IMR-90 (cell line): ENCODE data around the gene TRPC3. TPM values are rescaled to one million over a fixed set of nuclear protein-coding genes. Genes with fewer than 3 reads are reported as not detected.

Source experiments
- ATAC-seq: fragments of 200-7000 bp; cut with Tn5 transposase; 2 replicates; pipeline ENCODE4 v1.9.1; 2020; ENCODE audit warnings: low read depth, mild to moderate bottlenecking, moderate library complexity
- BruUV-seq: library from RNA; stranded (reverse); fragments of 400-500 nt; replicated peaks from 2 replicates; lab custom pipeline; 2021; lab: Mats Ljungman, UMichigan
- CTCF ChIA-PET: fragments of 300-600 bp; formaldehyde crosslinking; extraction: SDS; loops from one replicate; lab custom pipeline; 2021; ENCODE audit warnings: antibody characterized with exemption; lab: Yijun Ruan, JAX
- POLR2A ChIA-PET: fragments of 300-600 bp; sonication (Branson Sonifier 250); formaldehyde crosslinking; loops from one replicate; lab custom pipeline; 2022; ENCODE audit warnings: antibody characterized with exemption; ENCODE audit not compliant: unreplicated experiment; lab: Charles Lee
- DNase-seq: peaks from one replicate; pipeline ENCODE4 v3.0.0; 2013
- H2AFZ ChIP-seq: replicated peaks from 2 replicates; pipeline ENCODE3; 2013; ENCODE audit warnings: low read length, mild to moderate bottlenecking; ENCODE audit not compliant: poor library complexity
- H2AK5ac ChIP-seq: 2 replicates; pipeline ENCODE4 v1.6.1; 2013; ENCODE audit warnings: low read depth, low read length, inconsistent platforms
- H2AK9ac ChIP-seq: replicated peaks from 2 replicates; pipeline ENCODE3; 2013; ENCODE audit warnings: mild to moderate bottlenecking, low read depth, low read length, moderate library complexity; ENCODE audit not compliant: poor library complexity
- H2BK120ac ChIP-seq: 2 replicates; pipeline ENCODE4 v1.6.1; 2013; ENCODE audit warnings: low read depth, low read length, inconsistent platforms
- H2BK15ac ChIP-seq: 3 replicates; pipeline ENCODE4 v1.6.1; 2013; ENCODE audit warnings: low read depth, low read length, inconsistent platforms
- H2BK20ac ChIP-seq: 2 replicates; pipeline ENCODE4 v1.6.1; 2013; ENCODE audit warnings: low read depth, mild to moderate bottlenecking, inconsistent platforms, low read length, moderate library complexity
- H2BK5ac ChIP-seq: 2 replicates; pipeline ENCODE4 v1.6.1; 2013; ENCODE audit warnings: mild to moderate bottlenecking, low read depth, low read length, inconsistent platforms; ENCODE audit not compliant: poor library complexity, severe bottlenecking
- H3K14ac ChIP-seq: replicated peaks from 2 replicates; pipeline ENCODE4 v1.6.1; 2013; ENCODE audit warnings: low read depth, low read length, inconsistent platforms
- H3K18ac ChIP-seq: 2 replicates; pipeline ENCODE4 v1.6.1; 2013; ENCODE audit warnings: low read depth, low read length, control low read depth
- H3K23ac ChIP-seq: 2 replicates; pipeline ENCODE4 v1.6.1; 2013; ENCODE audit warnings: low read depth, low read length, inconsistent platforms
- H3K27ac ChIP-seq: 2 replicates; pipeline ENCODE4 v1.5.1; 2013; ENCODE audit warnings: mild to moderate bottlenecking, control low read depth, low read length; ENCODE audit not compliant: insufficient read depth
- H3K27me3 ChIP-seq: 2 replicates; pipeline ENCODE4 v1.6.1; 2013; ENCODE audit warnings: low read length; ENCODE audit not compliant: control insufficient read depth, insufficient read depth
- H3K36me3 ChIP-seq: 2 replicates; pipeline ENCODE4 v1.6.1; 2013; ENCODE audit warnings: low read length, mixed read lengths; ENCODE audit not compliant: control insufficient read depth, insufficient read depth
- H3K4ac ChIP-seq: 2 replicates; pipeline ENCODE4 v1.6.1; 2013; ENCODE audit warnings: low read depth, low read length, inconsistent platforms
- H3K4me1 ChIP-seq: 2 replicates; pipeline ENCODE4 v1.6.1; 2013; ENCODE audit warnings: low read length, mixed read lengths; ENCODE audit not compliant: control insufficient read depth, insufficient read depth
- H3K4me2 ChIP-seq: 2 replicates; pipeline ENCODE4 v1.6.1; 2013; ENCODE audit warnings: low read depth, mild to moderate bottlenecking, control low read depth, low read length, moderate library complexity
- H3K4me3 ChIP-seq: 2 replicates; pipeline ENCODE4 v1.5.1; 2013; ENCODE audit warnings: low read depth, mild to moderate bottlenecking, control low read depth, low read length, moderate library complexity; ENCODE audit not compliant: insufficient read depth
- H3K56ac ChIP-seq: 2 replicates; pipeline ENCODE4 v1.6.1; 2013; ENCODE audit warnings: low read length, inconsistent platforms; ENCODE audit not compliant: insufficient read depth; ENCODE audit errors: extremely low read depth
- H3K79me1 ChIP-seq, 2 experiments: 2 replicates each; pipeline ENCODE4 v1.6.1; 2013; ENCODE audit warnings: low read length in 2 of 2, inconsistent platforms in 1 of 2, low read depth in 1 of 2
- H3K9ac ChIP-seq: 2 replicates; pipeline ENCODE4 v1.6.1; 2013; ENCODE audit warnings: low read depth, low read length, control low read depth
- H3K9me1 ChIP-seq: 2 replicates; pipeline ENCODE4 v1.6.1; 2013; ENCODE audit warnings: low read length, inconsistent platforms; ENCODE audit not compliant: insufficient read depth
- H3K9me3 ChIP-seq: 2 replicates; pipeline ENCODE4 v1.6.1; 2013; ENCODE audit warnings: low read length; ENCODE audit not compliant: control insufficient read depth, insufficient read depth
- H4K20me1 ChIP-seq: 2 replicates; pipeline ENCODE4 v1.6.1; 2013; ENCODE audit warnings: low read length, inconsistent platforms; ENCODE audit not compliant: insufficient read depth
- H4K5ac ChIP-seq: 2 replicates; pipeline ENCODE4 v1.6.1; 2013; ENCODE audit warnings: mild to moderate bottlenecking, low read depth, low read length, control low read depth
- H4K8ac ChIP-seq, 2 experiments: 2 replicates each; pipeline ENCODE4 v1.6.1; 2013; ENCODE audit warnings: low read depth in 2 of 2, low read length in 2 of 2, control low read depth in 1 of 2, inconsistent platforms in 1 of 2
- H4K91ac ChIP-seq: 2 replicates; pipeline ENCODE4 v1.6.1; 2013; ENCODE audit warnings: low read depth, low read length, inconsistent platforms; ENCODE audit not compliant: insufficient read depth
- BHLHE40 ChIP-seq: fragments of 150-350 bp; IDR thresholded peaks from 2 replicates; pipeline ENCODE4 v1.6.1; 2016; ENCODE audit warnings: mild to moderate bottlenecking, low read depth, low read length
- CHD1 ChIP-seq: IDR thresholded peaks from 2 replicates; pipeline ENCODE4 v1.6.1; 2012; ENCODE audit warnings: low read depth, low read length, improper control_type of control experiment
- FOS ChIP-seq: fragments of 150-350 bp; IDR thresholded peaks from 2 replicates; pipeline ENCODE4 v1.6.1; 2016; ENCODE audit warnings: low read depth, low read length
- MAFK ChIP-seq: IDR thresholded peaks from 2 replicates; pipeline ENCODE4 v1.6.1; 2012; ENCODE audit warnings: low read depth, low read length, improper control_type of control experiment
- MAZ ChIP-seq: IDR thresholded peaks from 2 replicates; pipeline ENCODE4 v1.6.1; 2012; ENCODE audit warnings: low read depth, mild to moderate bottlenecking, low read length, improper control_type of control experiment, moderate library complexity, borderline replicate concordance
- NFE2L2 ChIP-seq: fragments of 150-350 bp; IDR thresholded peaks from 2 replicates; pipeline ENCODE4 v1.6.1; 2016; ENCODE audit warnings: low read depth, mild to moderate bottlenecking, low read length
- POLR2A ChIP-seq: IDR thresholded peaks from 2 replicates; pipeline ENCODE4 v1.6.1; 2012; ENCODE audit warnings: mild to moderate bottlenecking, low read depth, low read length
- RAD21 ChIP-seq: IDR thresholded peaks from 2 replicates; pipeline ENCODE4 v1.6.1; 2012; ENCODE audit warnings: low read length, improper control_type of control experiment
- RCOR1 ChIP-seq: IDR thresholded peaks from 2 replicates; pipeline ENCODE4 v1.6.1; 2012; ENCODE audit warnings: mild to moderate bottlenecking, low read length, improper control_type of control experiment; ENCODE audit not compliant: insufficient replicate concordance
- RFX5 ChIP-seq: IDR thresholded peaks from 2 replicates; pipeline ENCODE4 v1.8.0; 2012; ENCODE audit warnings: low read depth, mild to moderate bottlenecking, low read length, moderate library complexity
- SMC3 ChIP-seq: fragments of 150-350 bp; IDR thresholded peaks from 2 replicates; pipeline ENCODE4 v1.6.1; 2016; ENCODE audit warnings: low read depth, mild to moderate bottlenecking, antibody characterized with exemption, low read length, moderate library complexity
- WGBS, 2 experiments: methylation state at CpG; one replicate each; pipeline versions ENCODE4 v1.1.5 to v1.1.7; 2013; ENCODE audit warnings: missing lambda C conversion rate in 2 of 2; ENCODE audit not compliant: insufficient read length in 1 of 2; ENCODE audit errors: extremely low coverage in 2 of 2; 5-methylcytosine and 5-hydroxymethylcytosine counted together
- dilution Hi-C: fragments of 300-500 bp; cut with HindIII; formaldehyde crosslinking; loops from one replicate; pipeline ENCODE4 v1.14.3; 2018; ENCODE audit warnings: low sequenced_read_pairs; ENCODE audit not compliant: unreplicated experiment
- in situ Hi-C: fragments of 300-500 bp; cut with MboI; formaldehyde crosslinking; loops from 3 replicates; pipeline ENCODE4 v1.14.3; 2019; ENCODE audit warnings: low sequenced_read_pairs, inconsistent platforms, mixed read lengths
- intact Hi-C: fragments of 100-400 bp; cut with micrococcal nuclease; formaldehyde crosslinking; loops from 2 replicates; pipeline ENCODE4 v1.10.0; 2022
- polyA plus RNA-seq, 3 experiments: library from polyadenylated mRNA; depleted of rRNA; stranded (reverse); fragments of >200 nt; gene quantifications; 2 replicates each; pipeline ENCODE4 v1.2.3, GENCODE V29; 2012; ENCODE audit warnings: low replicate concordance in 1 of 3
- total RNA-seq: library from RNA; depleted of rRNA; stranded (reverse); fragments of >200 nt; gene quantifications from 2 replicates; pipeline ENCODE4 v1.2.3, GENCODE V29; 2012
- TF ChIP-seq, protein P1 (sequence below): fragments of 150-350 bp; IDR thresholded peaks from 2 replicates; pipeline ENCODE4 v1.6.1; 2017; ENCODE audit warnings: mild to moderate bottlenecking, antibody characterized with exemption, low read length, low read depth
- TF ChIP-seq, protein P2 (sequence below): fragments of 150-350 bp; IDR thresholded peaks from 2 replicates; pipeline ENCODE4 v1.6.1; 2016; ENCODE audit warnings: low read depth, mild to moderate bottlenecking, low read length, moderate library complexity, borderline replicate concordance

The TRPC3 gene
- total and polyA plus RNA-seq, 2 of the 4 experiments (the other 2 are of a cell fraction), result 1.1 to 2.7 TPM

DNA sequence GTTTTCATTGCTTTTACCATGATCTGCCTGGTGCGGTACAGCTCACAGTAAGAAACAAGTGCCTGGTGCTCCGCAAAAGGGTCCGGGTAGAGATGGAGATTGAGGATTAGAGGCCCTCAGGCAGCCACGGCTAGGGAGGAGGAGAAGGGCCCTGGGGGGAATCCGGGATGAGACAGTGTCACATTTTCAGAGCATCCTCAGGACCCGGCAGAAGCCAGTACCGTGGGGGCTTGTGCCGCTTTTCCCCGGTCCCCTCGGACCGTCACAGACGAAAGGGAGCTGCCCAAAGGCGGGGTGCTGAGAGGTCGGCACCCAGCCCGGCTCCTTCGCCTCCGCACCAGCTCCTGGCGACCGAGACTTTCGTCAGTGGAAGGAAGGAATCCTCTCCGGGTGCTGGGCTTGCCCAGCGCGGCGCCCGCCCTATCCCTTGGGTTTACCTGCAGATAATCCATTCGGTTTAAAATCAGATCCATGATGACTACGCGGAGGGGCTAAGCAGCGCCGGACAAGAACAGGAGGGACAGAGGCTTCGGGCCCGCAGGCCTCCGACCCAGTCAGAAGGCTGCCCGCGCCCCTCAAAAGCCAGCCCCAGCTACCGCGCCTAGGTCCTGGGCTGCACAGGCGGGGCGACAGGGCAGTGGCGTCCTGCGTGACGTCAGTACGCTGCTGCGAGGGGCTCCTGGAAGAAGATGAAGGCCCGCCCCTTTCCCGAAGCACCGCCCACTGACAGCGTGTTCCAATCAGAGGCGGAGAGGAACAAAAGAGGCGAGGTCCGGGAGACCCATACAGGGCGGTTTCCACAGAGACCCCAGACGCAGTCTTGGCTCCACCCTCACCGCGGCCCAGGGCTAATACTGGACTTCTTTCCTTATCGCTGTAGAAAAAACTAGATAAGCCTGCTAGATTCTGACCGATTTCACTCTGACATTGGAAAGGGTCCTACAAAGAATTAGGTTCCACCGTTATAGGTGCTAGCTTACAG lies 81.7 kb downstream of the TRPC3 start, which contains the start of gene BBS7 (continued):
- TF ChIP-seq, protein P1, sequence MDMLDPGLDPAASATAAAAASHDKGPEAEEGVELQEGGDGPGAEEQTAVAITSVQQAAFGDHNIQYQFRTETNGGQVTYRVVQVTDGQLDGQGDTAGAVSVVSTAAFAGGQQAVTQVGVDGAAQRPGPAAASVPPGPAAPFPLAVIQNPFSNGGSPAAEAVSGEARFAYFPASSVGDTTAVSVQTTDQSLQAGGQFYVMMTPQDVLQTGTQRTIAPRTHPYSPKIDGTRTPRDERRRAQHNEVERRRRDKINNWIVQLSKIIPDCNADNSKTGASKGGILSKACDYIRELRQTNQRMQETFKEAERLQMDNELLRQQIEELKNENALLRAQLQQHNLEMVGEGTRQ, result no peak

DNA sequence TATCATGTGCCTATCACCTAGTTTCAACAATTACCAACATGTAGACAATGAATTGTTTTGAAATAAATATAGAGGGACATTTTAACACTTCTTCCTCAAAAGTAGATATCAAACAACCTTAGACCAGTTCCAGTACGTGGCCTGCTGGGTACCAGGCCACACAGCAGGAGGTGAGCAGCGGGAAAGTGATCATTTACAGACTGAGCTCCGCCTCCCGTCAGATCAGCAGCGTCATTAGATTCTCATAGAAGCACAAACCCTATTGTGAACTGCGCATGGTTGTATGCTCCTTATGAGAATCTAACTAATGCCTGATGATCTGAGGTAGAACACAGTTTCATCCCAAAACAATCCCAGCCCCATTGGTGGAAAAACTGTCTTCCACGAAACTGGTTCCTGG lies 88.1 kb downstream of the TRPC3 start:
- Histone ChIP-seq H2BK5ac (no peak overlapping the region), H3K79me1 (peaks cover 6 to 15% of the 10 kb centered on the region in 2 experiments), H2AFZ (no peak overlapping the region), H3K4me1 (no peaks in the 10 kb centered on the region), H2BK20ac (no peak overlapping the region), H3K4me3 (no peak overlapping the region), H4K91ac (no peak overlapping the region), H3K27me3 (no peaks in the 10 kb centered on the region), H3K14ac (no peak overlapping the region), H3K56ac (no peak overlapping the region), H3K9ac (no peak overlapping the region), H2AK9ac (no peak overlapping the region), H3K9me1 (no peaks in the 10 kb centered on the region; the same call in 1 of the 2 replicates), H3K4ac (no peak overlapping the region), H3K27ac (no peak overlapping the region), H3K18ac (no peak overlapping the region), H4K8ac (no peak overlapping the region), H3K4me2 (no peak overlapping the region), H2BK15ac (no peak overlapping the region), H3K9me3 (no peaks in the 10 kb centered on the region), H4K5ac (no peak overlapping the region), H4K20me1 (no peaks in the 10 kb centered on the region), H3K36me3 (peaks cover 9% of the 10 kb centered on the region; the same call in 1 of the 2 replicates), H2AK5ac (no peak overlapping the region), H2BK120ac (no peak overlapping the region), H3K23ac (no peak overlapping the region)
- CTCF ChIA-PET, result no interaction called here
- no peak for DNase-seq
- intact Hi-C loops (no loop called here), in situ Hi-C loops (no loop called here), dilution Hi-C loops (no loop called here)
- no TSS peak for BruUV-seq
- POLR2A ChIA-PET, result no interaction called here
- WGBS, 2 experiments, result 80% methylated on average over 4 of the region's 7 CpGs; no CpG with 5 or more reads in 1 of the 2 experiments
- ATAC-seq, result no peak
- TF ChIP-seq RAD21, result no peak
- no peak for TF ChIP-seq MAZ
- TF ChIP-seq RCOR1, result no peak
- no peak for TF ChIP-seq SMC3
- TF ChIP-seq, protein P1, result no peak
- TF ChIP-seq BHLHE40, result no peak
- no peak for TF ChIP-seq CHD1
- no peak for TF ChIP-seq MAFK
- no peak for TF ChIP-seq NFE2L2
- TF ChIP-seq POLR2A, result no peak
- no peak for TF ChIP-seq RFX5
- no peak for TF ChIP-seq FOS
- TF ChIP-seq, protein P2, sequence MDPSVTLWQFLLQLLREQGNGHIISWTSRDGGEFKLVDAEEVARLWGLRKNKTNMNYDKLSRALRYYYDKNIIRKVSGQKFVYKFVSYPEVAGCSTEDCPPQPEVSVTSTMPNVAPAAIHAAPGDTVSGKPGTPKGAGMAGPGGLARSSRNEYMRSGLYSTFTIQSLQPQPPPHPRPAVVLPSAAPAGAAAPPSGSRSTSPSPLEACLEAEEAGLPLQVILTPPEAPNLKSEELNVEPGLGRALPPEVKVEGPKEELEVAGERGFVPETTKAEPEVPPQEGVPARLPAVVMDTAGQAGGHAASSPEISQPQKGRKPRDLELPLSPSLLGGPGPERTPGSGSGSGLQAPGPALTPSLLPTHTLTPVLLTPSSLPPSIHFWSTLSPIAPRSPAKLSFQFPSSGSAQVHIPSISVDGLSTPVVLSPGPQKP, result no peak
